HepG2 (cell line): ENCODE measurements around the gene LDAH. TPM values are rescaled to one million over a fixed set of nuclear protein-coding genes. Genes with fewer than 3 reads are reported as not detected.
A peak's percentile ranks its signal among the peaks of the same experiment; 100 is the strongest.

Experiments used
- DMAP1 ChIP-seq: IDR thresholded peaks from 2 replicates; pipeline ENCODE4 v1.6.1; 2016
- MBNL3 ChIP-seq: fragments of 250-450 bp; sonication (Bioruptor Pico); conservative IDR thresholded peaks from 2 replicates; pipeline ENCODE4 v1.8.0; 2022; ENCODE audit warnings: mild to moderate bottlenecking, inconsistent platforms
- MYC ChIP-seq: sonication (generic); formaldehyde crosslinking; IDR thresholded peaks from 2 replicates; pipeline ENCODE4 v1.9.0; 2021; ENCODE audit warnings: missing genetic modification reagents, borderline replicate concordance
- REPIN1 ChIP-seq: sonication (generic); formaldehyde crosslinking; IDR thresholded peaks from 2 replicates; pipeline ENCODE4 v1.8.0; 2022; ENCODE audit warnings: missing genetic modification reagents, low read depth, mild to moderate bottlenecking, borderline replicate concordance
- SOX5 ChIP-seq: IDR thresholded peaks from 2 replicates; pipeline ENCODE4 v1.6.1; 2016; ENCODE audit warnings: borderline replicate concordance
- SP5 ChIP-seq: IDR thresholded peaks from 2 replicates; pipeline ENCODE4 v1.6.1; 2016; ENCODE audit warnings: low read depth, borderline replicate concordance
- ZKSCAN8 ChIP-seq: IDR thresholded peaks from 2 replicates; pipeline ENCODE4 v1.6.1; 2016; ENCODE audit warnings: borderline replicate concordance, missing genetic modification reagents, missing compliant biosample characterization
- ZNF343 ChIP-seq: sonication (generic); formaldehyde crosslinking; IDR thresholded peaks from 2 replicates; pipeline ENCODE4 v1.4.0; 2020; ENCODE audit warnings: mild to moderate bottlenecking, missing genetic modification reagents
- ZNF460 ChIP-seq: sonication (generic); formaldehyde crosslinking; IDR thresholded peaks from 2 replicates; pipeline ENCODE4 v1.5.1; 2020; ENCODE audit warnings: missing genetic modification reagents, mild to moderate bottlenecking, borderline replicate concordance
- polyA plus RNA-seq, 8 experiments: library from polyadenylated mRNA; depleted of rRNA in 3 of 8; stranded (reverse) in 7 of 8; unstranded in 1 of 8; fragments of >200 nt; fragmentation: Illumina TruSeq in 4 of 8; extraction: Trizol in 4 of 8; gene quantifications; 2 replicates each; pipeline versions ENCODE4 v1.2.1 to v1.2.3, GENCODE V29; 2011 to 2016; ENCODE audit warnings: low read depth in 4 of 8, missing spikeins in 1 of 8, mixed read lengths in 1 of 8; ENCODE audit not compliant: insufficient read depth in 1 of 8
- total RNA-seq, 5 experiments: library from RNA; depleted of rRNA; stranded (reverse); fragments of >200 nt; fragmentation: Illumina TruSeq; extraction: Trizol; gene quantifications; 2 replicates each; pipeline ENCODE4 v1.2.3, GENCODE V29; 2016; ENCODE audit warnings: low read depth in 1 of 5
- TF ChIP-seq, protein P1 (sequence below): sonication (generic); formaldehyde crosslinking; IDR thresholded peaks from 2 replicates; pipeline ENCODE4 v1.4.0; 2020; ENCODE audit warnings: mild to moderate bottlenecking, missing genetic modification reagents
- TF ChIP-seq, protein P2 (sequence below): sonication (generic); formaldehyde crosslinking; IDR thresholded peaks from 2 replicates; pipeline ENCODE4 v1.4.0; 2020; ENCODE audit warnings: mild to moderate bottlenecking, missing genetic modification reagents
- TF ChIP-seq, protein P3 (sequence below): IDR thresholded peaks from 2 replicates; pipeline ENCODE4 v1.6.1; 2016
- TF ChIP-seq, protein P4 (sequence below): sonication (generic); formaldehyde crosslinking; IDR thresholded peaks from 2 replicates; pipeline ENCODE4 v1.4.0; 2020; ENCODE audit warnings: missing genetic modification reagents
- TF ChIP-seq, protein P5 (sequence below): IDR thresholded peaks from 2 replicates; pipeline ENCODE4 v1.6.1; 2016; ENCODE audit warnings: missing biosample characterization, missing genetic modification reagents, low read depth
- TF ChIP-seq, protein P6 (sequence below): IDR thresholded peaks from 2 replicates; pipeline ENCODE4 v1.6.1; 2012; ENCODE audit warnings: low read length, improper control_type of control experiment
- TF ChIP-seq, protein P7 (sequence below): sonication (generic); formaldehyde crosslinking; IDR thresholded peaks from 2 replicates; pipeline ENCODE4 v1.5.1; 2020; ENCODE audit warnings: missing genetic modification reagents, mild to moderate bottlenecking, borderline replicate concordance
- TF ChIP-seq, protein P8 (sequence below): sonication (generic); formaldehyde crosslinking; conservative IDR thresholded peaks from 2 replicates; pipeline ENCODE4 v1.4.0; 2020; ENCODE audit warnings: missing genetic modification reagents

LDAH gene
- total and polyA plus RNA-seq, 2 of the 13 experiments (the other 11 are each of a cell fraction or from before 2014, with no cell fraction given): 28.8 to 46.2 TPM

DNA sequence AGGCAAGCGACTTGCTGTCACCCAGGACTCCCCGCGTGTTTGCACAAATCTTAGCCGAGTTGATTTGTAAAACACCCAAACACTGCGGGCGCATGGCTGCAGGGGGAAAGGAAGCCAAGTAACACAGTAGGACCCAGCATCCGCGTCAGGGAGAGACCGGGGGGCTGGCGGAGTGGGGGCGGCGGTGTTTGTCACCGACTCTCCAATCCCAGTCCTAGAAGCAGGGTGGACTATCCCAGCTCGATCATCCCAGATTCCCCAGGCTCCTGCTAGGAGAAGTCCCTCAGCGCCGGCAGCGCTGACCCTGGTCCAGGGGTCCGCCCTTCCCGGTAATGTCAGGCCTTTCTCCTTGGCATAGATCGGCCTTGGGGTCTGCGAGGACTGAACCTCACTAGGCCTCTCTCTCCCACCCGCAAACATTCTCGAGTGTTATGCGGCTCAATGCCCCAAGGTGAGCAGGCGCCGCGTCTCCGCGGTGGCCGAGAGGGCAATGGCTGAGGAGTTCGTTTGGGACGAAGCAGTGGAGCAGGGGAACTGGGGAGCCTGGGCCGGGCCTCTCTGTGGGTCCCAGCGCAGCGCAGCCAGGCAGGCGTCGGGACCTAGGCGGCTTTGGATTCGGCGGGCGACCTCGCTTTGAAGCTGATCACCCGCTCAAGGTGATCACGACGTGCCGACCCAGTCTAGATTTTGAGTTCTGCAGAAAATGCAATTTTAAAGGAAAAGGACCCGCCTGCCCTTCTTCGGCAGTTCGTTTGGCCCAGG, 157.5 kb downstream of the LDAH start (continued):
- TF ChIP-seq, protein P1, sequence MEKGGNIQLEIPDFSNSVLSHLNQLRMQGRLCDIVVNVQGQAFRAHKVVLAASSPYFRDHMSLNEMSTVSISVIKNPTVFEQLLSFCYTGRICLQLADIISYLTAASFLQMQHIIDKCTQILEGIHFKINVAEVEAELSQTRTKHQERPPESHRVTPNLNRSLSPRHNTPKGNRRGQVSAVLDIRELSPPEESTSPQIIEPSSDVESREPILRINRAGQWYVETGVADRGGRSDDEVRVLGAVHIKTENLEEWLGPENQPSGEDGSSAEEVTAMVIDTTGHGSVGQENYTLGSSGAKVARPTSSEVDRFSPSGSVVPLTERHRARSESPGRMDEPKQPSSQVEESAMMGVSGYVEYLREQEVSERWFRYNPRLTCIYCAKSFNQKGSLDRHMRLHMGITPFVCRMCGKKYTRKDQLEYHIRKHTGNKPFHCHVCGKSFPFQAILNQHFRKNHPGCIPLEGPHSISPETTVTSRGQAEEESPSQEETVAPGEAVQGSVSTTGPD: no peak
- TF ChIP-seq, protein P2, sequence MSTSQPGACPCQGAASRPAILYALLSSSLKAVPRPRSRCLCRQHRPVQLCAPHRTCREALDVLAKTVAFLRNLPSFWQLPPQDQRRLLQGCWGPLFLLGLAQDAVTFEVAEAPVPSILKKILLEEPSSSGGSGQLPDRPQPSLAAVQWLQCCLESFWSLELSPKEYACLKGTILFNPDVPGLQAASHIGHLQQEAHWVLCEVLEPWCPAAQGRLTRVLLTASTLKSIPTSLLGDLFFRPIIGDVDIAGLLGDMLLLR (CRISPR knock-in tag): no peak
- TF ChIP-seq SP5 (CRISPR knock-in tag) (no peak), ZNF343 (no peak), DMAP1 (CRISPR knock-in tag) (no peak), MBNL3 (CRISPR knock-in tag) (no peak), ZNF460 (no peak), ZKSCAN8 (no peak), SOX5 (CRISPR knock-in tag) (no peak), MYC (no peak), REPIN1 (CRISPR knock-in tag) (no peak)
- TF ChIP-seq, protein P3, sequence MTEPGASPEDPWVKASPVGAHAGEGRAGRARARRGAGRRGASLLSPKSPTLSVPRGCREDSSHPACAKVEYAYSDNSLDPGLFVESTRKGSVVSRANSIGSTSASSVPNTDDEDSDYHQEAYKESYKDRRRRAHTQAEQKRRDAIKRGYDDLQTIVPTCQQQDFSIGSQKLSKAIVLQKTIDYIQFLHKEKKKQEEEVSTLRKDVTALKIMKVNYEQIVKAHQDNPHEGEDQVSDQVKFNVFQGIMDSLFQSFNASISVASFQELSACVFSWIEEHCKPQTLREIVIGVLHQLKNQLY (CRISPR knock-in tag): no peak
- TF ChIP-seq, protein P4, sequence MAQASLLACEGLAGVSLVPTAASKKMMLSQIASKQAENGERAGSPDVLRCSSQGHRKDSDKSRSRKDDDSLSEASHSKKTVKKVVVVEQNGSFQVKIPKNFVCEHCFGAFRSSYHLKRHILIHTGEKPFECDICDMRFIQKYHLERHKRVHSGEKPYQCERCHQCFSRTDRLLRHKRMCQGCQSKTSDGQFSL (CRISPR knock-in tag): no peak
- TF ChIP-seq, protein P5, sequence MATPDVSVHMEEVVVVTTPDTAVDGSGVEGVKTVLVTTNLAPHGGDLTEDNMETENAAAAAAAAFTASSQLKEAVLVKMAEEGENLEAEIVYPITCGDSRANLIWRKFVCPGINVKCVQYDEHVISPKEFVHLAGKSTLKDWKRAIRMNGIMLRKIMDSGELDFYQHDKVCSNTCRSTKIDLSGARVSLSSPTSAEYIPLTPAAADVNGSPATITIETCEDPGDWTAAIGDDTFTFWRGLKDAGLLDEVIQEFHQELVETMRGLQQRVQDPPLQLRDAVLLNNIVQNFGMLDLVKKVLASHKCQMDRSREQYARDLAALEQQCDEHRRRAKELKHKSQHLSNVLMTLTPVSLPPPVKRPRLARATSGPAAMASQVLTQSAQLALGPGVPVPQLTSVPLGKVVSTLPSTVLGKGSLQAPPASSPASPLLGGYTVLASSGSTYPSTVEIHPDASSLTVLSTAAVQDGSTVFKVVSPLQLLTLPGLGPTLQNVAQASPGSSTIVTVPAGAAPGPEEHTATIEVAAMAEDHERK (CRISPR knock-in tag): no peak
- TF ChIP-seq, protein P6, sequence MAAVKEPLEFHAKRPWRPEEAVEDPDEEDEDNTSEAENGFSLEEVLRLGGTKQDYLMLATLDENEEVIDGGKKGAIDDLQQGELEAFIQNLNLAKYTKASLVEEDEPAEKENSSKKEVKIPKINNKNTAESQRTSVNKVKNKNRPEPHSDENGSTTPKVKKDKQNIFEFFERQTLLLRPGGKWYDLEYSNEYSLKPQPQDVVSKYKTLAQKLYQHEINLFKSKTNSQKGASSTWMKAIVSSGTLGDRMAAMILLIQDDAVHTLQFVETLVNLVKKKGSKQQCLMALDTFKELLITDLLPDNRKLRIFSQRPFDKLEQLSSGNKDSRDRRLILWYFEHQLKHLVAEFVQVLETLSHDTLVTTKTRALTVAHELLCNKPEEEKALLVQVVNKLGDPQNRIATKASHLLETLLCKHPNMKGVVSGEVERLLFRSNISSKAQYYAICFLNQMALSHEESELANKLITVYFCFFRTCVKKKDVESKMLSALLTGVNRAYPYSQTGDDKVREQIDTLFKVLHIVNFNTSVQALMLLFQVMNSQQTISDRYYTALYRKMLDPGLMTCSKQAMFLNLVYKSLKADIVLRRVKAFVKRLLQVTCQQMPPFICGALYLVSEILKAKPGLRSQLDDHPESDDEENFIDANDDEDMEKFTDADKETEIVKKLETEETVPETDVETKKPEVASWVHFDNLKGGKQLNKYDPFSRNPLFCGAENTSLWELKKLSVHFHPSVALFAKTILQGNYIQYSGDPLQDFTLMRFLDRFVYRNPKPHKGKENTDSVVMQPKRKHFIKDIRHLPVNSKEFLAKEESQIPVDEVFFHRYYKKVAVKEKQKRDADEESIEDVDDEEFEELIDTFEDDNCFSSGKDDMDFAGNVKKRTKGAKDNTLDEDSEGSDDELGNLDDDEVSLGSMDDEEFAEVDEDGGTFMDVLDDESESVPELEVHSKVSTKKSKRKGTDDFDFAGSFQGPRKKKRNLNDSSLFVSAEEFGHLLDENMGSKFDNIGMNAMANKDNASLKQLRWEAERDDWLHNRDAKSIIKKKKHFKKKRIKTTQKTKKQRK: no peak
- TF ChIP-seq, protein P7, sequence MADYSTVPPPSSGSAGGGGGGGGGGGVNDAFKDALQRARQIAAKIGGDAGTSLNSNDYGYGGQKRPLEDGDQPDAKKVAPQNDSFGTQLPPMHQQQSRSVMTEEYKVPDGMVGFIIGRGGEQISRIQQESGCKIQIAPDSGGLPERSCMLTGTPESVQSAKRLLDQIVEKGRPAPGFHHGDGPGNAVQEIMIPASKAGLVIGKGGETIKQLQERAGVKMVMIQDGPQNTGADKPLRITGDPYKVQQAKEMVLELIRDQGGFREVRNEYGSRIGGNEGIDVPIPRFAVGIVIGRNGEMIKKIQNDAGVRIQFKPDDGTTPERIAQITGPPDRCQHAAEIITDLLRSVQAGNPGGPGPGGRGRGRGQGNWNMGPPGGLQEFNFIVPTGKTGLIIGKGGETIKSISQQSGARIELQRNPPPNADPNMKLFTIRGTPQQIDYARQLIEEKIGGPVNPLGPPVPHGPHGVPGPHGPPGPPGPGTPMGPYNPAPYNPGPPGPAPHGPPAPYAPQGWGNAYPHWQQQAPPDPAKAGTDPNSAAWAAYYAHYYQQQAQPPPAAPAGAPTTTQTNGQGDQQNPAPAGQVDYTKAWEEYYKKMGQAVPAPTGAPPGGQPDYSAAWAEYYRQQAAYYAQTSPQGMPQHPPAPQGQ (CRISPR knock-in tag): 0 out of 2 replicates have a peak, but pooled peaks have one; percentile 61
- TF ChIP-seq, protein P8, sequence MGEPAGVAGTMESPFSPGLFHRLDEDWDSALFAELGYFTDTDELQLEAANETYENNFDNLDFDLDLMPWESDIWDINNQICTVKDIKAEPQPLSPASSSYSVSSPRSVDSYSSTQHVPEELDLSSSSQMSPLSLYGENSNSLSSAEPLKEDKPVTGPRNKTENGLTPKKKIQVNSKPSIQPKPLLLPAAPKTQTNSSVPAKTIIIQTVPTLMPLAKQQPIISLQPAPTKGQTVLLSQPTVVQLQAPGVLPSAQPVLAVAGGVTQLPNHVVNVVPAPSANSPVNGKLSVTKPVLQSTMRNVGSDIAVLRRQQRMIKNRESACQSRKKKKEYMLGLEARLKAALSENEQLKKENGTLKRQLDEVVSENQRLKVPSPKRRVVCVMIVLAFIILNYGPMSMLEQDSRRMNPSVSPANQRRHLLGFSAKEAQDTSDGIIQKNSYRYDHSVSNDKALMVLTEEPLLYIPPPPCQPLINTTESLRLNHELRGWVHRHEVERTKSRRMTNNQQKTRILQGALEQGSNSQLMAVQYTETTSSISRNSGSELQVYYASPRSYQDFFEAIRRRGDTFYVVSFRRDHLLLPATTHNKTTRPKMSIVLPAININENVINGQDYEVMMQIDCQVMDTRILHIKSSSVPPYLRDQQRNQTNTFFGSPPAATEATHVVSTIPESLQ: no peak
